Sigmoid colon (tissue), 4 donors: Measurements from ENCODE around the gene TRIM8.

Source experiments
- POLR2A ChIP-seq, 2 donors: fragments of 450-650 bp; IDR thresholded peaks; one replicate each; pipeline ENCODE4 v1.6.1; 2016; ENCODE audit warnings: antibody characterized with exemption in 2 of 2, mild to moderate bottlenecking in 2 of 2, moderate library complexity in 2 of 2
- POLR2AphosphoS5 ChIP-seq, 4 donors: sonication (generic); formaldehyde crosslinking; IDR thresholded peaks; one replicate each; pipeline ENCODE4 v1.6.1; 2017; ENCODE audit warnings: antibody characterized with exemption in 4 of 4
- TF ChIP-seq, protein P1 (sequence below), 4 experiments: fragments of 450-650 bp in 3 of 4; fragments of 200-600 bp in 1 of 4; IDR thresholded peaks; one replicate each; pipeline ENCODE4 v1.5.1; 2016 to 2019; ENCODE audit warnings: antibody characterized with exemption in 4 of 4, mild to moderate bottlenecking in 3 of 4, moderate library complexity in 2 of 4

DNA sequence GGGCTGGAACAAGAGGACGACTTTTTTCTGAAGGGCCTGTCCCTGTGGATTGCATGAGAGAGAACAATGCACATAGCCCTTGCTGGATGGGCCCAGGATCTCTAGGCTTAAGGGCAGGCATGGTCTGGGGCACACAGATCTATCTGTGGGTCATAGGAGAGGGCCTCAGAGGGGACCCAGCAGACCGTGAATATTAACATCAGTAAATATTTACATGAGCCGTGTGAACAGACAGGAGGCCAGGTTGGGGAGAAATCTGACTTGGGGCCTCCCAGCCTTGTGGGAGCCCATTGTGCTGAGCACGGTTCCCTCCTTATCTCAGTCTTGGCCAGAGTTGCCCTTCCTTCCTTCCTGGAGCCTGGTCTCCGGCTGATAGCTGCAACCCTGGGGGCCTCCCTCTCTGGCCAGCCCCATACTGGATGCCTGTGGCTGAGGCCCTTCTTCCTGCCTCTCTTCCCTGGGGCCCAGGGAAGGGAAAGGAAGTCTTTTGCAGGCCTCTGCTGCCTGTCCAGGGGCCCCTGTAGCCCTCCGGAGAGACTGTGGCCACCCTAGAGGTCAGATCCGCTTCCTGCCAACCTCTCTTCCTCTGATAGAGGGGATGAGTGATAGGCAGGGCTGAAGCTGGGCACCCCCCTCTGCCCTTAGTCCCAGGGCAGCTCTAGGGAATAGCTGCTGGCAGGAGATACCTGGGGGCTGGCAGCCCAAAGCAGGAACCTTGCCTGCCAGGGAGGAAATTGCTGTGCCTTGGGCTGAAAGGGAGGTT is 44.5 kb upstream of the TRIM8 start:
- TF ChIP-seq POLR2A (IDR thresholded peaks at IDR 0.05) (no peak), POLR2AphosphoS5 (IDR thresholded peaks at IDR 0.05) (no peak)
- TF ChIP-seq, protein P1, sequence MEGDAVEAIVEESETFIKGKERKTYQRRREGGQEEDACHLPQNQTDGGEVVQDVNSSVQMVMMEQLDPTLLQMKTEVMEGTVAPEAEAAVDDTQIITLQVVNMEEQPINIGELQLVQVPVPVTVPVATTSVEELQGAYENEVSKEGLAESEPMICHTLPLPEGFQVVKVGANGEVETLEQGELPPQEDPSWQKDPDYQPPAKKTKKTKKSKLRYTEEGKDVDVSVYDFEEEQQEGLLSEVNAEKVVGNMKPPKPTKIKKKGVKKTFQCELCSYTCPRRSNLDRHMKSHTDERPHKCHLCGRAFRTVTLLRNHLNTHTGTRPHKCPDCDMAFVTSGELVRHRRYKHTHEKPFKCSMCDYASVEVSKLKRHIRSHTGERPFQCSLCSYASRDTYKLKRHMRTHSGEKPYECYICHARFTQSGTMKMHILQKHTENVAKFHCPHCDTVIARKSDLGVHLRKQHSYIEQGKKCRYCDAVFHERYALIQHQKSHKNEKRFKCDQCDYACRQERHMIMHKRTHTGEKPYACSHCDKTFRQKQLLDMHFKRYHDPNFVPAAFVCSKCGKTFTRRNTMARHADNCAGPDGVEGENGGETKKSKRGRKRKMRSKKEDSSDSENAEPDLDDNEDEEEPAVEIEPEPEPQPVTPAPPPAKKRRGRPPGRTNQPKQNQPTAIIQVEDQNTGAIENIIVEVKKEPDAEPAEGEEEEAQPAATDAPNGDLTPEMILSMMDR (IDR thresholded peaks at IDR 0.05) = no peak
